DOHH2 (cell line): Measurements from ENCODE around the gene GPC6.

Experiments used
- H3F3A ChIP-seq: fragments of 200-600 bp; sonication (generic), shearing (Covaris generic); 2 replicates; pipeline ENCODE4 v1.6.0; 2016; ENCODE audit warnings: antibody characterized with exemption, mild to moderate bottlenecking; ENCODE audit not compliant: control insufficient read depth, insufficient read depth
- H3K27ac ChIP-seq: fragments of 200-600 bp; sonication (generic); 2 replicates; pipeline ENCODE4 v1.5.1; 2014; ENCODE audit warnings: low read depth, mild to moderate bottlenecking, low read length, moderate library complexity
- H3K27me3 ChIP-seq: fragments of 200-600 bp; sonication (generic); 2 replicates; pipeline ENCODE4 v1.6.1; 2014; ENCODE audit warnings: mild to moderate bottlenecking, low read length, mixed read lengths; ENCODE audit not compliant: control insufficient read depth
- H3K36me3 ChIP-seq: fragments of 200-600 bp; sonication (generic); 2 replicates; pipeline ENCODE4 v1.6.1; 2014; ENCODE audit warnings: mild to moderate bottlenecking, low read length, moderate library complexity, mixed read lengths; ENCODE audit not compliant: control insufficient read depth
- H3K4me1 ChIP-seq: fragments of 200-600 bp; sonication (generic); 2 replicates; pipeline ENCODE4 v1.6.1; 2014; ENCODE audit warnings: mild to moderate bottlenecking, low read length, mixed read lengths; ENCODE audit not compliant: control insufficient read depth
- H3K4me2 ChIP-seq: fragments of 200-600 bp; sonication (generic); 2 replicates; pipeline ENCODE4 v1.6.0; 2014; ENCODE audit warnings: mild to moderate bottlenecking, low read length, moderate library complexity
- H3K4me3 ChIP-seq: fragments of 200-600 bp; sonication (generic); 2 replicates; pipeline ENCODE4 v1.5.1; 2014; ENCODE audit warnings: mild to moderate bottlenecking, low read length, mixed read lengths
- H3K79me2 ChIP-seq: fragments of 200-600 bp; sonication (generic); 2 replicates; pipeline ENCODE4 v1.6.1; 2014; ENCODE audit warnings: mild to moderate bottlenecking, low read length, mixed read lengths; ENCODE audit not compliant: control insufficient read depth
- H3K9me2 ChIP-seq: fragments of 200-600 bp; sonication (generic); replicated peaks from 2 replicates; pipeline ENCODE4 v1.6.1; 2014; ENCODE audit warnings: mild to moderate bottlenecking, low read length, mixed read lengths; ENCODE audit not compliant: control insufficient read depth
- H3K9me3 ChIP-seq: fragments of 200-600 bp; sonication (generic); 2 replicates; pipeline ENCODE4 v1.6.1; 2014; ENCODE audit warnings: antibody characterized with exemption, low read length, mixed read lengths; ENCODE audit not compliant: control insufficient read depth, insufficient read depth
- H4K20me1 ChIP-seq: fragments of 200-600 bp; sonication (generic); 2 replicates; pipeline ENCODE4 v1.6.0; 2014; ENCODE audit warnings: low read depth, mild to moderate bottlenecking, antibody characterized with exemption, low read length, moderate library complexity; ENCODE audit not compliant: control insufficient read depth, insufficient read depth
- EZH2phosphoT487 ChIP-seq: fragments of 200-600 bp; sonication (generic); IDR thresholded peaks from 2 replicates; pipeline ENCODE4 v1.6.1; 2017; ENCODE audit warnings: borderline replicate concordance, mild to moderate bottlenecking, antibody characterized with exemption, low read length, moderate library complexity, mixed read lengths
- TF ChIP-seq, protein P1 (sequence below): fragments of 200-600 bp; sonication (generic); IDR thresholded peaks from one replicate; pipeline ENCODE4 v1.5.1; 2014; ENCODE audit warnings: antibody characterized with exemption, mild to moderate bottlenecking, low read depth, low read length; ENCODE audit not compliant: poor library complexity, severe bottlenecking

Gene GPC6

DNA sequence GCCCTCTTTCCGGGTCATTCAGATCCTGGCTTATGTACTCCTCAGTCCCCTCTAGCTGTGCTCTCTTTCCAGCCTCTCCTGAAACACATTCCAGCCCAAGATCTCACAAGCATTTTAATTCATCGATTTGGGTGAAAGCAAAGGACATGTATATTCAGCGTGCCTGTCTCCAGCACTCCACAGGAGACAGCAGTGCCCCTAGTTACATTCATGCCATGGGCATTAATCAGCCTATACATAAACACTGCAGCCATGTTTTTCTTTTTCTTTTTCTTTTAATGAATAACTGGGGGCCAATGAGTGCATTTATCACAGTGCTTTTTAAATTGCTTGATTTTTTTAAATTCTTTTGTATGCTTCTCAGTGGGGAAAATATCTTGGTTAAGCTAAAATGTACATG lies 1053.7 kb downstream of the GPC6 start:
- Histone ChIP-seq H3K4me1 (no peaks in the 10 kb centered on the region), H4K20me1 (no peaks in the 10 kb centered on the region), H3K4me3 (no peak overlapping the region), H3K4me2 (no peak overlapping the region), H3K9me2 (no peaks in the 10 kb centered on the region), H3K27me3 (no peaks in the 10 kb centered on the region), H3K36me3 (no peaks in the 10 kb centered on the region), H3K9me3 (no peaks in the 10 kb centered on the region), H3F3A (no peaks in the 10 kb centered on the region), H3K79me2 (no peaks in the 10 kb centered on the region), H3K27ac (no peak overlapping the region)
- TF ChIP-seq, protein P1, sequence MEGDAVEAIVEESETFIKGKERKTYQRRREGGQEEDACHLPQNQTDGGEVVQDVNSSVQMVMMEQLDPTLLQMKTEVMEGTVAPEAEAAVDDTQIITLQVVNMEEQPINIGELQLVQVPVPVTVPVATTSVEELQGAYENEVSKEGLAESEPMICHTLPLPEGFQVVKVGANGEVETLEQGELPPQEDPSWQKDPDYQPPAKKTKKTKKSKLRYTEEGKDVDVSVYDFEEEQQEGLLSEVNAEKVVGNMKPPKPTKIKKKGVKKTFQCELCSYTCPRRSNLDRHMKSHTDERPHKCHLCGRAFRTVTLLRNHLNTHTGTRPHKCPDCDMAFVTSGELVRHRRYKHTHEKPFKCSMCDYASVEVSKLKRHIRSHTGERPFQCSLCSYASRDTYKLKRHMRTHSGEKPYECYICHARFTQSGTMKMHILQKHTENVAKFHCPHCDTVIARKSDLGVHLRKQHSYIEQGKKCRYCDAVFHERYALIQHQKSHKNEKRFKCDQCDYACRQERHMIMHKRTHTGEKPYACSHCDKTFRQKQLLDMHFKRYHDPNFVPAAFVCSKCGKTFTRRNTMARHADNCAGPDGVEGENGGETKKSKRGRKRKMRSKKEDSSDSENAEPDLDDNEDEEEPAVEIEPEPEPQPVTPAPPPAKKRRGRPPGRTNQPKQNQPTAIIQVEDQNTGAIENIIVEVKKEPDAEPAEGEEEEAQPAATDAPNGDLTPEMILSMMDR = no peak
- no peak for TF ChIP-seq EZH2phosphoT487

DNA sequence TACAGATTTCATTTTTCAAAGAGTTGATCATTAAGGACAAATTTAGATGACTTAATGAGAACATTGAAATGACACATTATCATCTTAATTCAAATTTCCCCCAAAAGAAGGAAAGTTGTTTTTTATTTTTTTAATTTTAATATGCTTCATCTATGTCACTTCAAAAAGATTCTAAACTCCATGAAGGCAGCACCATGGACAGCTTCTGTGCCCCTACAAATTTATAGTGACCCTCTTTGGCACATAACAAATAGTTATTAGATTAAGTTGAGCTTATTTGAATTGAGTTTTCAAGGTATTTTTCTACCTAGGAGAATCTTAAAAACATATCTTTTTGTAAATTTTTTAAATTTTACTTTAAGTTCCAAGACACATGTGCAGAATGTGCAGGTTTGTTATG lies 1054.2 kb downstream of the GPC6 start:
- Histone ChIP-seq H3K4me3 (no peak overlapping the region), H3F3A (no peaks in the 10 kb centered on the region), H4K20me1 (no peaks in the 10 kb centered on the region), H3K27ac (no peak overlapping the region), H3K4me1 (no peaks in the 10 kb centered on the region), H3K79me2 (no peaks in the 10 kb centered on the region), H3K27me3 (no peaks in the 10 kb centered on the region), H3K4me2 (no peak overlapping the region), H3K36me3 (no peaks in the 10 kb centered on the region), H3K9me2 (no peaks in the 10 kb centered on the region), H3K9me3 (no peaks in the 10 kb centered on the region)
- TF ChIP-seq EZH2phosphoT487 = no peak
- TF ChIP-seq, protein P1 = no peak

DNA sequence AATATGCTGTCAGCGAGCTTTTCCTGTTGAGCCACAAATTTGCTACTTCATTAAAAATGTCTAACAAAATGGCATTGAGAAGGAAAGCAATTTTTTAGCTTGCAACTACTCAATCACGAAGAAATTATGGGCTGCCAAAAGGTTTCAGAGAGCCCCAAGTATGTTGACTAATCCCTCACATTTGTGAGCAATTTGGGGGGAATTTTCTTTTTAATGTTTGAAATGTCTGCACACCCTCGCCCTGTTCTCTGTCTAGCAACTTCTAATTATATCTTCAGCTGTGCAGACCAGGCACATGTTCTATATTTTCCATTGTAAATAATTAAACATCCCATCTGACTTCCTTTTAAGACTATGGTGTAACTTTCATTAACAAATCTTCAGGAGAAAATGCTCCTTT lies 1060.0 kb downstream of the GPC6 start:
- H3K79me2 ChIP-seq = no peaks in the 10 kb centered on the region
- H3K4me1 ChIP-seq = no peaks in the 10 kb centered on the region
- TF ChIP-seq EZH2phosphoT487 = no peak
- TF ChIP-seq, protein P1 = no peak
- no peak overlapping the region for H3K4me3 ChIP-seq
- no peaks in the 10 kb centered on the region for H3K9me3 ChIP-seq
- no peaks in the 10 kb centered on the region for H3K27me3 ChIP-seq
- H4K20me1 ChIP-seq = no peaks in the 10 kb centered on the region
- no peak overlapping the region for H3K27ac ChIP-seq
- no peaks in the 10 kb centered on the region for H3F3A ChIP-seq
- no peaks in the 10 kb centered on the region for H3K9me2 ChIP-seq
- no peak overlapping the region for H3K4me2 ChIP-seq
- no peaks in the 10 kb centered on the region for H3K36me3 ChIP-seq
